HG03442 (cell line): ENCODE data around the gene KIAA1755.
"Not testable (repeated sequence)": the region's sequence is repeated elsewhere in the genome, so short reads cannot be mapped to it uniquely, and the experiment has no call there.

Experiments used
- ATAC-seq: cut with Tn5 transposase; IDR thresholded peaks from one replicate; pipeline ENCODE4 v1.9.1; 2021; ENCODE audit warnings: mild to moderate bottlenecking, moderate library complexity; ENCODE audit not compliant: unreplicated experiment

Gene KIAA1755

GRCh38 chr20:38267296-38267695, 6.8 kb upstream of the KIAA1755 start:
- ATAC-seq = no peak

GRCh38 chr20:38266426-38266825, 5.9 kb upstream of the KIAA1755 start:
- ATAC-seq = no peak

GRCh38 chr20:38262931-38263330, 2.4 kb upstream of the KIAA1755 start:
- no peak for ATAC-seq

- no peak for ATAC-seq
These were observed 487 bp upstream of the KIAA1755 start for GRCh38 chr20:38261054-38261390.

- no peak for ATAC-seq
These were observed 534 bp downstream of the KIAA1755 start for GRCh38 chr20:38260025-38260377.

- ATAC-seq = no peak
These were observed 1.9 kb downstream of the KIAA1755 start for GRCh38 chr20:38258545-38259215.

- ATAC-seq = no peak
These were observed 3.6 kb downstream of the KIAA1755 start for GRCh38 chr20:38256966-38257365.

- ATAC-seq = no peak
These were observed 4.5 kb downstream of the KIAA1755 start for GRCh38 chr20:38256021-38256420.

GRCh38 chr20:38255393-38255792, 5.1 kb downstream of the KIAA1755 start:
- no peak for ATAC-seq

GRCh38 chr20:38254621-38255020, 5.9 kb downstream of the KIAA1755 start:
- not testable (repeated sequence) for ATAC-seq

GRCh38 chr20:38253571-38253970, 7.0 kb downstream of the KIAA1755 start:
- no peak for ATAC-seq

- ATAC-seq = no peak
These were observed 7.9 kb downstream of the KIAA1755 start for GRCh38 chr20:38252292-38253288.

GRCh38 chr20:38251441-38251840, 9.1 kb downstream of the KIAA1755 start:
- not testable (repeated sequence) for ATAC-seq

GRCh38 chr20:38250609-38251008, 9.9 kb downstream of the KIAA1755 start:
- no peak for ATAC-seq

GRCh38 chr20:38249536-38250310, 10.8 kb downstream of the KIAA1755 start:
- ATAC-seq = no peak

- ATAC-seq = no peak
These were observed 12.4 kb downstream of the KIAA1755 start for GRCh38 chr20:38248133-38248532.

GRCh38 chr20:38247725-38248124, 12.8 kb downstream of the KIAA1755 start:
- ATAC-seq = not testable (repeated sequence)

- no peak for ATAC-seq
These were observed 13.4 kb downstream of the KIAA1755 start for GRCh38 chr20:38247166-38247509.

- no peak for ATAC-seq
These were observed 14.0 kb downstream of the KIAA1755 start for GRCh38 chr20:38246357-38247165.

GRCh38 chr20:38245753-38246152, 14.8 kb downstream of the KIAA1755 start:
- ATAC-seq = no peak

- ATAC-seq = no peak
These were observed 16.9 kb downstream of the KIAA1755 start for GRCh38 chr20:38243709-38244020.
